Lower leg skin (tissue), 3 donors: ENCODE data around the gene COL4A6.

ENCODE experiments used
- CTCF ChIP-seq, 3 donors: fragments of 450-650 bp; IDR thresholded peaks; one replicate each; pipeline ENCODE4 v1.5.1; 2016; ENCODE audit warnings: antibody characterized with exemption in 3 of 3, mild to moderate bottlenecking in 3 of 3, moderate library complexity in 2 of 3
- POLR2A ChIP-seq, 2 donors: fragments of 450-650 bp; IDR thresholded peaks; one replicate each; pipeline ENCODE4 v1.6.1; 2016 to 2017; ENCODE audit warnings: antibody characterized with exemption in 2 of 2, mild to moderate bottlenecking in 1 of 2, moderate library complexity in 1 of 2

GRCh38 chrX:108312957-108313356, 125.3 kb downstream of the COL4A6 start:
- TF ChIP-seq CTCF (IDR thresholded peaks at IDR 0.05) (no peak), POLR2A (IDR thresholded peaks at IDR 0.05) (no peak)
